Trophoblast cell (in vitro differentiated cells and primary cell): ENCODE data around the gene MDM2.
A peak's percentile ranks its signal among the peaks of the same experiment; 100 is the strongest.

ENCODE experiments used
- DNase-seq, 2 donors: peaks; one replicate each; pipeline ENCODE4 v3.0.0-alpha.2; 2016
- H2AFZ ChIP-seq: 2 replicates; pipeline ENCODE4 v1.6.1; 2013; ENCODE audit warnings: low read length, moderate library complexity, mild to moderate bottlenecking; ENCODE audit not compliant: insufficient read depth, poor library complexity
- H2AK5ac ChIP-seq: 2 replicates; pipeline ENCODE4 v1.6.1; 2013; ENCODE audit warnings: mild to moderate bottlenecking, low read length
- H2BK120ac ChIP-seq: 2 replicates; pipeline ENCODE4 v1.6.1; 2013; ENCODE audit warnings: low read length, mild to moderate bottlenecking, moderate library complexity; ENCODE audit not compliant: insufficient read depth, poor library complexity
- H2BK12ac ChIP-seq: 2 replicates; pipeline ENCODE4 v1.6.1; 2013; ENCODE audit warnings: mild to moderate bottlenecking, low read length, moderate library complexity
- H2BK5ac ChIP-seq: 2 replicates; pipeline ENCODE4 v1.6.1; 2013; ENCODE audit warnings: low read length, low read depth, moderate library complexity, mild to moderate bottlenecking; ENCODE audit not compliant: poor library complexity
- H3K14ac ChIP-seq: 2 replicates; pipeline ENCODE4 v1.6.1; 2013; ENCODE audit warnings: mild to moderate bottlenecking, low read length
- H3K18ac ChIP-seq: 2 replicates; pipeline ENCODE4 v1.6.1; 2013; ENCODE audit warnings: mild to moderate bottlenecking, low read length
- H3K23ac ChIP-seq: 2 replicates; pipeline ENCODE4 v1.6.1; 2013; ENCODE audit warnings: low read length
- H3K27ac ChIP-seq: 2 replicates; pipeline ENCODE4 v1.5.1; 2013; ENCODE audit warnings: low read depth, mild to moderate bottlenecking, inconsistent platforms, low read length, moderate library complexity
- H3K27me3 ChIP-seq: 2 replicates; pipeline ENCODE4 v1.6.1; 2013; ENCODE audit warnings: inconsistent platforms, mild to moderate bottlenecking, low read length, moderate library complexity; ENCODE audit not compliant: insufficient read depth
- H3K36me3 ChIP-seq, 2 experiments: 1 replicate in 1 of 2; 2 replicates in 1 of 2; pipeline ENCODE4 v1.6.1; 2013; ENCODE audit warnings: low read length in 2 of 2, mild to moderate bottlenecking in 2 of 2, moderate library complexity in 1 of 2; ENCODE audit not compliant: insufficient read depth in 2 of 2, control insufficient read depth in 1 of 2
- H3K4ac ChIP-seq: 2 replicates; pipeline ENCODE4 v1.6.1; 2013; ENCODE audit warnings: low read depth, mild to moderate bottlenecking, low read length, moderate library complexity
- H3K4me1 ChIP-seq, 2 experiments: 1 replicate in 1 of 2; 2 replicates in 1 of 2; pipeline ENCODE4 v1.6.1; 2013; ENCODE audit warnings: low read length in 2 of 2, mild to moderate bottlenecking in 2 of 2, moderate library complexity in 1 of 2; ENCODE audit not compliant: insufficient read depth in 2 of 2, control insufficient read depth in 1 of 2
- H3K4me2 ChIP-seq: 2 replicates; pipeline ENCODE4 v1.6.1; 2013; ENCODE audit warnings: inconsistent platforms, mild to moderate bottlenecking, low read length, moderate library complexity
- H3K4me3 ChIP-seq: 2 replicates; pipeline ENCODE4 v1.5.1; 2013; ENCODE audit warnings: mild to moderate bottlenecking, low read depth, low read length, inconsistent platforms
- H3K79me1 ChIP-seq: one replicate; pipeline ENCODE4 v1.6.1; 2013; ENCODE audit warnings: low read length
- H3K79me2 ChIP-seq: 2 replicates; pipeline ENCODE4 v1.6.1; 2013; ENCODE audit warnings: low read length, mild to moderate bottlenecking; ENCODE audit not compliant: control insufficient read depth, insufficient read depth, poor library complexity
- H3K9ac ChIP-seq: 2 replicates; pipeline ENCODE4 v1.6.1; 2013; ENCODE audit warnings: mild to moderate bottlenecking, low read length
- H3K9me3 ChIP-seq: 2 replicates; pipeline ENCODE4 v1.6.1; 2013; ENCODE audit warnings: low read depth, mild to moderate bottlenecking, control low read depth, inconsistent platforms, low read length; ENCODE audit not compliant: insufficient read depth
- H4K12ac ChIP-seq: 2 replicates; pipeline ENCODE4 v1.6.1; 2013; ENCODE audit warnings: low read depth, mild to moderate bottlenecking, low read length, moderate library complexity
- H4K8ac ChIP-seq: 2 replicates; pipeline ENCODE4 v1.6.1; 2013; ENCODE audit warnings: low read depth, mild to moderate bottlenecking, low read length, moderate library complexity
- H4K91ac ChIP-seq: one replicate; pipeline ENCODE4 v1.6.1; 2013; ENCODE audit warnings: low read depth, mild to moderate bottlenecking, low read length, moderate library complexity
- WGBS: extraction: QIAGEN DNeasy Blood & Tissue Kit; methylation state at CpG from one replicate; pipeline ENCODE4 v1.1.7; 2013; ENCODE audit warnings: missing lambda C conversion rate; ENCODE audit not compliant: insufficient read length, insufficient coverage; ENCODE audit errors: extremely low coverage; 5-methylcytosine and 5-hydroxymethylcytosine counted together

The MDM2 gene

GRCh38 chr12:68772714-68773113 is 35.3 kb upstream of the MDM2 start:
- no peak overlapping the region for H2AK5ac ChIP-seq
- H2AFZ ChIP-seq: no peak overlapping the region
- no peak overlapping the region for H3K27ac ChIP-seq
- no peak overlapping the region for H3K4me3 ChIP-seq
- no peak overlapping the region for H2BK120ac ChIP-seq
- no peak overlapping the region for H4K91ac ChIP-seq
- no peaks in the 10 kb centered on the region for H3K79me1 ChIP-seq
- H3K23ac ChIP-seq: no peak overlapping the region
- H3K4ac ChIP-seq: no peak overlapping the region
- no peak overlapping the region for H3K9ac ChIP-seq
- no peak overlapping the region for H2BK12ac ChIP-seq
- H3K14ac ChIP-seq: no peak overlapping the region
- no peaks in the 10 kb centered on the region for H3K36me3 ChIP-seq
- no peaks in the 10 kb centered on the region for H3K27me3 ChIP-seq
- DNase-seq: no peak
- H4K8ac ChIP-seq: no peak overlapping the region
- peaks cover 0 to 3% of the 10 kb centered on the region in 2 experiments for H3K4me1 ChIP-seq
- H3K9me3 ChIP-seq: no peaks in the 10 kb centered on the region
- H3K79me2 ChIP-seq: no peaks in the 10 kb centered on the region
- H2BK5ac ChIP-seq: no peak overlapping the region
- H3K4me2 ChIP-seq: no peak overlapping the region
- no peak overlapping the region for H4K12ac ChIP-seq
- no peak overlapping the region for H3K18ac ChIP-seq
- WGBS: no CpG with 5 or more reads among the region's 8 CpGs

DNA sequence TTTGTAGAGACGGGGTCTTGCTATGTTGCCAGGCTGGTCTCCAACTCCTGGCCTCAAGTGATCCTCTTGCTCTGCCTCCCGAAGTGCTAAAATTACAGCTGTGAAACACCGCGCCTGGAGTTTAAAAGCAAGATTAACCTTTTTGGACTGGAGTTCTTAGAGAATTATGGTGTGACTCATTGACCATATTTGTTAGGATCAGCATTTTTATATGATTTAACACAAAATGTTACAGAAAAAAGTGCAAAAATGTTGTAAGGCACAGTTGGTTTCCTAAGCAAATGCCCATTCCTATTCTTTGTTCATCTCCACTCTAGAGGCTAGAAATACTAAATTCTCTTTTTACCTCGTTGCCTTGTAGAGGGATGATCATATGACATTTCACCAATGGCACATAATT is 34.4 kb upstream of the MDM2 start:
- Histone ChIP-seq H4K91ac (no peak overlapping the region), H2AFZ (no peak overlapping the region), H3K4me3 (no peak overlapping the region), H3K4me1 (peaks cover 0 to 3% of the 10 kb centered on the region in 2 experiments), H3K9me3 (no peaks in the 10 kb centered on the region), H3K23ac (no peak overlapping the region), H2AK5ac (no peak overlapping the region), H3K4me2 (no peak overlapping the region), H2BK5ac (no peak overlapping the region), H2BK120ac (no peak overlapping the region), H3K14ac (no peak overlapping the region), H4K12ac (no peak overlapping the region), H3K79me1 (no peaks in the 10 kb centered on the region), H2BK12ac (no peak overlapping the region), H3K27me3 (no peaks in the 10 kb centered on the region), H4K8ac (no peak overlapping the region), H3K36me3 (no peaks in the 10 kb centered on the region), H3K79me2 (no peaks in the 10 kb centered on the region), H3K4ac (no peak overlapping the region), H3K18ac (no peak overlapping the region), H3K9ac (no peak overlapping the region), H3K27ac (no peak overlapping the region)
- WGBS: no CpG with 5 or more reads among the region's 5 CpGs
- peak in 1 of 2 donors; percentile 51 for DNase-seq

GRCh38 chr12:68775121-68775630 is 32.8 kb upstream of the MDM2 start:
- no peak overlapping the region for H2AFZ ChIP-seq
- no peak overlapping the region for H3K4ac ChIP-seq
- no peak overlapping the region for H3K23ac ChIP-seq
- no peak for DNase-seq
- no peak overlapping the region for H3K4me3 ChIP-seq
- H4K12ac ChIP-seq: no peak overlapping the region
- no peaks in the 10 kb centered on the region for H3K36me3 ChIP-seq
- H2BK5ac ChIP-seq: no peak overlapping the region
- no peak overlapping the region for H3K4me2 ChIP-seq
- H3K4me1 ChIP-seq: peaks cover 0 to 3% of the 10 kb centered on the region in 2 experiments
- H3K9me3 ChIP-seq: no peaks in the 10 kb centered on the region
- H4K8ac ChIP-seq: no peak overlapping the region
- H2BK12ac ChIP-seq: no peak overlapping the region
- no peak overlapping the region for H2BK120ac ChIP-seq
- H3K14ac ChIP-seq: no peak overlapping the region
- no peaks in the 10 kb centered on the region for H3K27me3 ChIP-seq
- H3K27ac ChIP-seq: no peak overlapping the region
- H3K18ac ChIP-seq: no peak overlapping the region
- WGBS: no CpG with 5 or more reads among the region's 7 CpGs
- no peaks in the 10 kb centered on the region for H3K79me2 ChIP-seq
- no peak overlapping the region for H3K9ac ChIP-seq
- no peak overlapping the region for H2AK5ac ChIP-seq
- no peaks in the 10 kb centered on the region for H3K79me1 ChIP-seq
- no peak overlapping the region for H4K91ac ChIP-seq

DNA sequence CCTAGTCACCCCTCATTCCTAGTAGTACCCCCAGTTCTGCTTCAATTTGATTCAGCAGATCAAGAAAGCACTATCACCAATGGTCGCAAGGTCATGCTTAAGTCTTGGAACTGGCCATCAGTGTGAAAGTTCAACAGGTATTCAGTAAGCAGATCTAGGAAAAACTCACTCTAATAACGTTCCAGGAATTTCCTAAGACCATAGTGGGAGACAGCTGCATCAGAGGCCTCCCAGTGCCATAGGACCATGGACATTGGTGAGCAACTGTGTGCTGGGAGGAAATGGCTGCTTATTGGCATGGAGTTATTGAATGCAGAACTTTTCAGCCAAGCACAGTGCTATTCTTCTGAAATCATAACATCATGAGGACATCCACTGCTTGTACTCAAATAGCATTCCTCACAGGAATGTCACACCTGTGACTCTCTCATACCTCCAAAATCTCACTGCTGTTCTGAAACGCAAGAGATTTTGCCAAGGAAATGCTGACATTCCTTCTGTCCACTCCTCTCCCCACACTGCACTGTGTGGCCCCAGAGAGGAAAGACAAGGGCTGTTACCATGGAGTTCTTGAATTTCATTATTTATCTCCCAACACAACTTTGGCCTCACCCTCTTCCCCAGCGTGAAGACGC is 30.9 kb upstream of the MDM2 start:
- Histone ChIP-seq H4K8ac (no peak overlapping the region), H4K91ac (no peak overlapping the region), H3K27ac (no peak overlapping the region), H3K79me2 (no peaks in the 10 kb centered on the region), H3K4me1 (peaks cover 2 to 3% of the 10 kb centered on the region in 2 experiments), H2AFZ (no peak overlapping the region), H2BK12ac (no peak overlapping the region), H4K12ac (no peak overlapping the region), H3K36me3 (no peaks in the 10 kb centered on the region), H3K9me3 (no peaks in the 10 kb centered on the region), H3K4me2 (no peak overlapping the region), H2BK5ac (no peak overlapping the region), H3K4ac (no peak overlapping the region), H3K18ac (no peak overlapping the region), H3K4me3 (no peak overlapping the region), H3K27me3 (no peaks in the 10 kb centered on the region), H3K9ac (no peak overlapping the region), H2AK5ac (no peak overlapping the region), H2BK120ac (no peak overlapping the region), H3K79me1 (no peaks in the 10 kb centered on the region), H3K14ac (no peak overlapping the region), H3K23ac (no peak overlapping the region)
- peak; percentile 45 to 80 for DNase-seq
- no CpG with 5 or more reads among the region's 5 CpGs for WGBS
